Measurements from ENCODE around the gene IL18RAP. TPM values are rescaled to one million over a fixed set of nuclear protein-coding genes. Genes with fewer than 3 reads are reported as not detected.

The IL18RAP gene
- total RNA-seq, 2 donors from 2014 or later = 0.42 to 0.69 TPM

DNA sequence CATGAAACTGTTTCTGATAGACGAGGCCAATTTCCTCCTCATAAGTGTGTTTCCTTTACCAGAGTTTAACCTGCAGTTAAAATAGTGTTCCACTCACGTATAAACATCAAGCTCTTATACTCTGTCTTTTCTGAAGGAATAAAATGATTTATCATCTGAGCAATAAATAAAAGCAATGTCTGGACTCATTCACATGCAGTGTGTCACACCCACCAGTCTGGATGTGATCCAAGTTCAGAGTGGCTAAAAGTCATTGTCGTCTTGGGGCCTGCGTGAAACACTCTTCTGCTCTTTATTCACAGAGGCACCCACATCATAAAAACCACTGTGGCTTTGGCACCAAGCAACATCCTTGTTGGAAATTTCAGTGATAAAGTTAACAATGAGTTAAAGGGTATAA is 30.5 kb downstream of the IL18RAP start:
- Histone ChIP-seq H3K4me3 (no peak overlapping the region), H3K27ac (no peak overlapping the region), H3K27me3 (no peaks in the 10 kb centered on the region), H3K36me3 (no peaks in the 10 kb centered on the region), H3K4me1 (no peaks in the 10 kb centered on the region), H3K9me3 (no peaks in the 10 kb centered on the region), H3K9ac (ENCODE audit: low read depth in 2 of 2, low read length in 2 of 2) (no peak overlapping the region)
- intact Hi-C loops (cut with DNase I) = loop anchor here (10.0 kb wide), 1 partner anchor 429 kb away; no protein-coding TSS in a partner anchor
- peak; percentile 40 for DNase-seq
- TF ChIP-seq, protein P1, sequence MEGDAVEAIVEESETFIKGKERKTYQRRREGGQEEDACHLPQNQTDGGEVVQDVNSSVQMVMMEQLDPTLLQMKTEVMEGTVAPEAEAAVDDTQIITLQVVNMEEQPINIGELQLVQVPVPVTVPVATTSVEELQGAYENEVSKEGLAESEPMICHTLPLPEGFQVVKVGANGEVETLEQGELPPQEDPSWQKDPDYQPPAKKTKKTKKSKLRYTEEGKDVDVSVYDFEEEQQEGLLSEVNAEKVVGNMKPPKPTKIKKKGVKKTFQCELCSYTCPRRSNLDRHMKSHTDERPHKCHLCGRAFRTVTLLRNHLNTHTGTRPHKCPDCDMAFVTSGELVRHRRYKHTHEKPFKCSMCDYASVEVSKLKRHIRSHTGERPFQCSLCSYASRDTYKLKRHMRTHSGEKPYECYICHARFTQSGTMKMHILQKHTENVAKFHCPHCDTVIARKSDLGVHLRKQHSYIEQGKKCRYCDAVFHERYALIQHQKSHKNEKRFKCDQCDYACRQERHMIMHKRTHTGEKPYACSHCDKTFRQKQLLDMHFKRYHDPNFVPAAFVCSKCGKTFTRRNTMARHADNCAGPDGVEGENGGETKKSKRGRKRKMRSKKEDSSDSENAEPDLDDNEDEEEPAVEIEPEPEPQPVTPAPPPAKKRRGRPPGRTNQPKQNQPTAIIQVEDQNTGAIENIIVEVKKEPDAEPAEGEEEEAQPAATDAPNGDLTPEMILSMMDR (IDR thresholded peaks at IDR 0.05) = no peak

DNA sequence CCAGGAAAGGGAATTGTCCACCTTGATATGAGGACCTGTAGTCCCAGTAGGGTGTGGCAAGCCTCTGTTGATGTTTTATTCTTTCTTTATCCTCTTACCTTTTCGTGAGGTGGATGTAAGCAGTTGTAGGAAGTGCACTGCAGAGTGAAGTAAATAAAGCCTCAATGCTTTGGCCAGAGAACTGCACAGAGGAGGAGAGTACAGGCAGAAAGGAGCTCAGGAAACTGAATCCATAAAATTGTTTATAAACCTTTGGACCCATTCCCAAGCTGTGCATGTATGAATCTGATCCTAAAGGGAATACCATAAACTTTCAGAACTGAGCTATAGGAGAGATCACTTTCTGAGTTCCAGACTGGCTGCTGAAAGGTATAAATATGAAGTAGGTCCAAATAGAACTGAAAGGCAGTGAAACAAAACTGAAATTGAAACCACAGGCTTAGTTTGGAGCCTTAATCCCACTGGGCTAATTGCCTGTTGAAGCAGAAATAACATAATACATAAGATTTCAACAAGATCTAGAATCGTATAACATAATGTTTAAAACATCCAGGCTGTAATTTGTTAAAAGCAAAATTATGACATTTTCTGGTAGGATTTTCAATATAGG is 32.2 kb downstream of the IL18RAP start:
- H3K9ac ChIP-seq (ENCODE audit: low read depth in 2 of 2, low read length in 2 of 2) = no peak overlapping the region
- DNase-seq = no peak
- peak overlapping the region; percentile 35 for H3K27ac ChIP-seq
- intact Hi-C loops (cut with DNase I) = loop anchor here (10.0 kb wide), 1 partner anchor 430 kb away; no protein-coding TSS in a partner anchor
- no peaks in the 10 kb centered on the region for H3K4me1 ChIP-seq
- H3K36me3 ChIP-seq = no peaks in the 10 kb centered on the region
- H3K27me3 ChIP-seq = no peaks in the 10 kb centered on the region
- TF ChIP-seq, protein P1 (IDR thresholded peaks at IDR 0.05) = no peak
- no peaks in the 10 kb centered on the region for H3K9me3 ChIP-seq
- H3K4me3 ChIP-seq = no peak overlapping the region

DNA sequence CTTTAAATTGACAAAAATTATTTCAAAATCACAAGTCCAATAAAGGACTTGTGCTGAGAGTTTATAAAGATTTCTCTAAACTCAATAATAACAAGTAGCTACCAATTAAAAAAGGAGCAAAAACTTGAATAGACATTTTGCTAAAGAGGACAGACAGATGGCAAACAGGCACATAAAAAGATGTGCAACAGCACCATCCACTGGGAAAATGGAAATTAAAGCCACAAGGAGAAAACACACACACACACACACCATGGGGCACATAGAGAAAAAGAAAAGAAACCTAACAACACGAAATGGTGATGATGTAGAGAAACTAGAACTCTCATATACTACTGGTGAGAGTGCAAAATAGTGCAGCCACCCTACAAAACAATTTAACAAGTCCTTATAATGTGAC is 37.5 kb downstream of the IL18RAP start:
- H3K36me3 ChIP-seq = no peaks in the 10 kb centered on the region
- TF ChIP-seq, protein P1 (IDR thresholded peaks at IDR 0.05) = no peak
- H3K9ac ChIP-seq (ENCODE audit: low read depth in 2 of 2, low read length in 2 of 2) = no peak overlapping the region
- H3K4me3 ChIP-seq = no peak overlapping the region
- no peaks in the 10 kb centered on the region for H3K9me3 ChIP-seq
- no peaks in the 10 kb centered on the region for H3K27me3 ChIP-seq
- H3K27ac ChIP-seq = no peak overlapping the region
- no peak for DNase-seq
- no peaks in the 10 kb centered on the region for H3K4me1 ChIP-seq
- intact Hi-C loops (cut with DNase I) = no loop called here

DNA sequence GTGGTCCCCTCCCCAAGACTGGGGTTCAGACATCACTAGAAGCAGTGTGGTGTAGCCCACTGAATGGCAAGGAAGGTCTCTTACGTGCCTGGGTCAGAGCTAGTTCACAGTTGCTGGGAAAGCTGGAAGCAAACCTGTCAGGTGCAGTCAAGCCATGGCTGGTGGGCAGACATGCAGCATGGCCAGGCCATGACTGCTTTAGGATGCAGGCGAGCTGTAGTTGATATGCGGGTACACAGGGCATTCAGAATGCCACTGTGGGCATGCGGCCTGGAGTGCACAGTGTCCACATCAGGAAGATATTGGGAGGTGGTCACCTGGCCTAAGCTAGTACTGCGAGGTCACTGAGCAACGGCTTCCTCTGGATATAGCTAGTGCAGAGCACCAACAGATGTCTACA is 38.2 kb downstream of the IL18RAP start:
- Histone ChIP-seq H3K27me3 (no peaks in the 10 kb centered on the region), H3K36me3 (no peaks in the 10 kb centered on the region), H3K4me3 (no peak overlapping the region), H3K27ac (no peak overlapping the region), H3K4me1 (no peaks in the 10 kb centered on the region), H3K9me3 (no peaks in the 10 kb centered on the region), H3K9ac (ENCODE audit: low read depth in 2 of 2, low read length in 2 of 2) (no peak overlapping the region)
- TF ChIP-seq, protein P1 (IDR thresholded peaks at IDR 0.05) = no peak
- no peak for DNase-seq
- intact Hi-C loops (cut with DNase I) = no loop called here

DNA sequence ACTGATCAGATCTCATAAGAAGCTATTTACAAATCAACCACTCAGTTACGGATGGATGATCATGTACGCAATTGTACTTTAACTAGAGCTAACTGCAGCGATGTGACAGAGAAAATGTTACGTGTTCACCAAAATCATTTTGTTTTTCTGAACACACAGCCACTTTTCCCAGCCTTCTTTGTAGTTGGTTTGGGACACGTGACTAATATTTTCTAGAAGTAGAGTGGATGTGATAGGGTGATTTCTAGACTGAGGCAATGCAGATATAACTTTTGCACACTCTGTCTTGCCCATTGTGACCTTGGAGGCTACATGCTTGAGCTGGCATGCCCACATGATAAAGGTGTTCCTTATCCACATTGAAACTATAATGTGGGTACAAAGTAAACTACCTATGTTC is 40.2 kb downstream of the IL18RAP start:
- TF ChIP-seq, protein P1 (IDR thresholded peaks at IDR 0.05) = no peak
- Histone ChIP-seq H3K36me3 (no peaks in the 10 kb centered on the region), H3K27me3 (no peaks in the 10 kb centered on the region), H3K9ac (ENCODE audit: low read depth in 2 of 2, low read length in 2 of 2) (no peak overlapping the region), H3K27ac (no peak overlapping the region), H3K4me1 (no peaks in the 10 kb centered on the region), H3K9me3 (no peaks in the 10 kb centered on the region), H3K4me3 (no peak overlapping the region)
- no peak for DNase-seq
- intact Hi-C loops (cut with DNase I) = no loop called here

All from colonic mucosa (tissue), 4 donors.